ENCODE data around the gene ARHGAP4.
A peak's percentile ranks its signal among the peaks of the same experiment; 100 is the strongest.

DNA sequence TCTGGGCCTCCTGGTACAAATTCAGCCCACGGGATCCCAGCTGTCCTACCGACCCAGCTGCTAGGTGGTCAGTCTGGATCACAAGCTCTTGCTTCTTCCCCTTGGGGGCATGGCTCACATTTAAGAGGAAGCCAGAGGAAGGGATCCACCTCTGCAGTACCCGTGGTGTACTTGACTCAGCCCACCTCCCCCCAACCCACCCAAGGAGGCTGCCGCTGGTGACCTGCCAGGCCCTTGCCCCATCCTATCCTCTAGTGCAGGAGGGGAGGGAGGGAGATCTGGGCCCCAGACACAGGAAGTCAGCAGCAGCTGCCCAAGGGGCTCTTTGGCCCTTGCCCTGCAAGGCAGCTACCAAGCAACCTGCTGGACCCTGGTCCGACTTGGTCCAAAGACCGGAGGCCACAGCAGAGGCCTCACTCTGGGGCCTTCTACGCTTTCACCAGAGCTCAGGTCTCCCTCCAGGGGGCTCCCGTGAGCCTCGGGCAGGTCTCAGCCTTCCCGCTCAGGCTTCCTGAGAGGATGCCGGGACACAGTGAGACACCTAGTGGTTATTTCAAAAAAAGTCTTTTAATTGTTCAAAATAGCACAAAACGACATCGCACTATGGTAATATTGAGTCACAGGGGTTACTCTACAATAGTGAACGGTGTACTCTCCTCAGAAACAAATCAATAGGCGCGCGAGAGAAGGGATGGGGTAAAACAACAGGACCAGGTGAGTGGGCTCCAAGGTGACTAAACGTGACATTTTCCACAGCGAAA, 21.1 kb upstream of the ARHGAP4 start:
- no peak for TF ChIP-seq POLR2A (IDR thresholded peaks at IDR 0.05)
- TF ChIP-seq, protein P1, sequence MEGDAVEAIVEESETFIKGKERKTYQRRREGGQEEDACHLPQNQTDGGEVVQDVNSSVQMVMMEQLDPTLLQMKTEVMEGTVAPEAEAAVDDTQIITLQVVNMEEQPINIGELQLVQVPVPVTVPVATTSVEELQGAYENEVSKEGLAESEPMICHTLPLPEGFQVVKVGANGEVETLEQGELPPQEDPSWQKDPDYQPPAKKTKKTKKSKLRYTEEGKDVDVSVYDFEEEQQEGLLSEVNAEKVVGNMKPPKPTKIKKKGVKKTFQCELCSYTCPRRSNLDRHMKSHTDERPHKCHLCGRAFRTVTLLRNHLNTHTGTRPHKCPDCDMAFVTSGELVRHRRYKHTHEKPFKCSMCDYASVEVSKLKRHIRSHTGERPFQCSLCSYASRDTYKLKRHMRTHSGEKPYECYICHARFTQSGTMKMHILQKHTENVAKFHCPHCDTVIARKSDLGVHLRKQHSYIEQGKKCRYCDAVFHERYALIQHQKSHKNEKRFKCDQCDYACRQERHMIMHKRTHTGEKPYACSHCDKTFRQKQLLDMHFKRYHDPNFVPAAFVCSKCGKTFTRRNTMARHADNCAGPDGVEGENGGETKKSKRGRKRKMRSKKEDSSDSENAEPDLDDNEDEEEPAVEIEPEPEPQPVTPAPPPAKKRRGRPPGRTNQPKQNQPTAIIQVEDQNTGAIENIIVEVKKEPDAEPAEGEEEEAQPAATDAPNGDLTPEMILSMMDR (IDR thresholded peaks at IDR 0.05), result peak; percentile 68 to 84 (median 77)
- peak in 1 of 3 donors; percentile 9 for TF ChIP-seq POLR2AphosphoS5 (IDR thresholded peaks at IDR 0.05)
- no peak for TF ChIP-seq EP300 (IDR thresholded peaks at IDR 0.05; ENCODE audit: low read depth)
